ENCODE data around the gene OOSP4B. TPM values are rescaled to one million over a fixed set of nuclear protein-coding genes. Genes with fewer than 3 reads are reported as not detected.
"Not testable (repeated sequence)": the region's sequence is repeated elsewhere in the genome, so short reads cannot be mapped to it uniquely, and the experiment has no call there.

The OOSP4B gene
- not detected for total RNA-seq

GRCh38 chr11:60016881-60017280 lies at the start of gene OOSP4B:
Gene OOSP4B, plus strand, starts transcription at chr11:60017181.
- no peak for DNase-seq
- no peaks in the 10 kb centered on the region for H3K4me1 Mint-ChIP-seq (ENCODE audit: low read depth)
- peaks cover 3% of the 10 kb centered on the region for H3K27me3 Mint-ChIP-seq (ENCODE audit: low read depth)
- H3K9me3 Mint-ChIP-seq (ENCODE audit: insufficient read depth), result no peaks in the 10 kb centered on the region
- no peak within 1 kb of the TSS for H3K27ac Mint-ChIP-seq
- no peaks in the 10 kb centered on the region for H3K36me3 Mint-ChIP-seq (ENCODE audit: low read depth)
- ChIA-PET POLR2A (no interaction called here), CTCF (no interaction called here)
- no peak for ATAC-seq
- H3K4me3 Mint-ChIP-seq, result no peak within 1 kb of the TSS

- ChIA-PET POLR2A (no interaction called here), CTCF (no interaction called here)
- Mint-ChIP-seq H3K4me3 (no peak overlapping the region), H3K9me3 (ENCODE audit: insufficient read depth) (no peaks in the 10 kb centered on the region), H3K27me3 (ENCODE audit: low read depth) (peaks cover 8% of the 10 kb centered on the region), H3K4me1 (ENCODE audit: low read depth) (no peaks in the 10 kb centered on the region), H3K27ac (no peak overlapping the region), H3K36me3 (ENCODE audit: low read depth) (no peaks in the 10 kb centered on the region)
- ATAC-seq, result no peak
- DNase-seq, result no peak
Measured at GRCh38 chr11:59967677-59968394, 49.1 kb upstream of the OOSP4B start.

- Mint-ChIP-seq H3K4me1 (ENCODE audit: low read depth) (no peaks in the 10 kb centered on the region), H3K36me3 (ENCODE audit: low read depth) (no peaks in the 10 kb centered on the region), H3K27me3 (ENCODE audit: low read depth) (peaks cover 8% of the 10 kb centered on the region), H3K4me3 (no peak overlapping the region), H3K27ac (no peak overlapping the region), H3K9me3 (ENCODE audit: insufficient read depth) (no peaks in the 10 kb centered on the region)
- no peak for ATAC-seq
- DNase-seq, result no peak
- POLR2A ChIA-PET, result no interaction called here
- CTCF ChIA-PET, result no interaction called here
Measured at GRCh38 chr11:59968395-59968783, 48.6 kb upstream of the OOSP4B start.

GRCh38 chr11:59973097-59973496 lies 43.9 kb upstream of the OOSP4B start:
- H3K4me1 Mint-ChIP-seq (ENCODE audit: low read depth), result no peaks in the 10 kb centered on the region
- ChIA-PET POLR2A (no interaction called here), CTCF (no interaction called here)
- ATAC-seq (no peak), DNase-seq (no peak)
- no peak overlapping the region for H3K27ac Mint-ChIP-seq
- no peak overlapping the region for H3K4me3 Mint-ChIP-seq
- H3K9me3 Mint-ChIP-seq (ENCODE audit: insufficient read depth), result no peaks in the 10 kb centered on the region
- H3K36me3 Mint-ChIP-seq (ENCODE audit: low read depth), result no peaks in the 10 kb centered on the region
- H3K27me3 Mint-ChIP-seq (ENCODE audit: low read depth), result peaks cover 2% of the 10 kb centered on the region

GRCh38 chr11:59981106-59981770 lies 35.7 kb upstream of the OOSP4B start:
- Mint-ChIP-seq H3K4me1 (ENCODE audit: low read depth) (no peaks in the 10 kb centered on the region), H3K27me3 (ENCODE audit: low read depth) (no peaks in the 10 kb centered on the region), H3K9me3 (ENCODE audit: insufficient read depth) (no peaks in the 10 kb centered on the region), H3K4me3 (no peak overlapping the region), H3K36me3 (ENCODE audit: low read depth) (no peaks in the 10 kb centered on the region), H3K27ac (no peak overlapping the region)
- no peak for DNase-seq
- ATAC-seq, result no peak
- ChIA-PET POLR2A (no interaction called here), CTCF (no interaction called here)

GRCh38 chr11:59982037-59982436 lies 34.9 kb upstream of the OOSP4B start:
- POLR2A ChIA-PET; H3K4me3 Mint-ChIP-seq; H3K36me3 Mint-ChIP-seq (ENCODE audit: low read depth); CTCF ChIA-PET; ATAC-seq; H3K27me3 Mint-ChIP-seq (ENCODE audit: low read depth); H3K4me1 Mint-ChIP-seq (ENCODE audit: low read depth); DNase-seq; H3K9me3 Mint-ChIP-seq (ENCODE audit: insufficient read depth); H3K27ac Mint-ChIP-seq: not testable (repeated sequence)

- Mint-ChIP-seq H3K4me3 (no peak overlapping the region), H3K27me3 (ENCODE audit: low read depth) (no peaks in the 10 kb centered on the region), H3K9me3 (ENCODE audit: insufficient read depth) (no peaks in the 10 kb centered on the region), H3K27ac (no peak overlapping the region), H3K4me1 (ENCODE audit: low read depth) (no peaks in the 10 kb centered on the region), H3K36me3 (ENCODE audit: low read depth) (no peaks in the 10 kb centered on the region)
- ChIA-PET POLR2A (no interaction called here), CTCF (interaction anchor here (1.6 kb wide), 1 partner anchor 20 kb away, joined by 3 read pairs; no protein-coding TSS in a partner anchor)
- ATAC-seq, result no peak
- DNase-seq, result no peak
Measured at GRCh38 chr11:59983212-59983611, 33.8 kb upstream of the OOSP4B start.

- no peaks in the 10 kb centered on the region for H3K27me3 Mint-ChIP-seq (ENCODE audit: low read depth)
- no peaks in the 10 kb centered on the region for H3K36me3 Mint-ChIP-seq (ENCODE audit: low read depth)
- no peak overlapping the region for H3K4me3 Mint-ChIP-seq
- ATAC-seq (no peak), DNase-seq (no peak)
- ChIA-PET CTCF (interaction anchor here (1.6 kb wide), 1 partner anchor 22 kb away, joined by 3 read pairs; no protein-coding TSS in a partner anchor), POLR2A (no interaction called here)
- H3K27ac Mint-ChIP-seq, result no peak overlapping the region
- H3K4me1 Mint-ChIP-seq (ENCODE audit: low read depth), result no peaks in the 10 kb centered on the region
- H3K9me3 Mint-ChIP-seq (ENCODE audit: insufficient read depth), result no peaks in the 10 kb centered on the region
Measured at GRCh38 chr11:59984368-59984767, 32.6 kb upstream of the OOSP4B start.

- H3K36me3 Mint-ChIP-seq (ENCODE audit: low read depth), result no peaks in the 10 kb centered on the region
- no peak for ATAC-seq
- no peaks in the 10 kb centered on the region for H3K27me3 Mint-ChIP-seq (ENCODE audit: low read depth)
- H3K9me3 Mint-ChIP-seq (ENCODE audit: insufficient read depth), result no peaks in the 10 kb centered on the region
- ChIA-PET POLR2A (no interaction called here), CTCF (no interaction called here)
- H3K4me1 Mint-ChIP-seq (ENCODE audit: low read depth), result no peaks in the 10 kb centered on the region
- no peak for DNase-seq
- H3K4me3 Mint-ChIP-seq, result no peak overlapping the region
- H3K27ac Mint-ChIP-seq, result no peak overlapping the region
Measured at GRCh38 chr11:59990421-59990820, 26.6 kb upstream of the OOSP4B start.

- Mint-ChIP-seq H3K27ac (no peak overlapping the region), H3K36me3 (ENCODE audit: low read depth) (no peaks in the 10 kb centered on the region), H3K4me1 (ENCODE audit: low read depth) (no peaks in the 10 kb centered on the region), H3K9me3 (ENCODE audit: insufficient read depth) (no peaks in the 10 kb centered on the region), H3K27me3 (ENCODE audit: low read depth) (no peaks in the 10 kb centered on the region), H3K4me3 (no peak overlapping the region)
- DNase-seq (no peak), ATAC-seq (no peak)
- ChIA-PET POLR2A (no interaction called here), CTCF (no interaction called here)
Measured at GRCh38 chr11:59992425-59992824, 24.6 kb upstream of the OOSP4B start.

GRCh38 chr11:59997800-59998199 lies 19.2 kb upstream of the OOSP4B start:
- ATAC-seq, result no peak
- POLR2A ChIA-PET, result no interaction called here
- H3K4me1 Mint-ChIP-seq (ENCODE audit: low read depth), result no peaks in the 10 kb centered on the region
- CTCF ChIA-PET, result no interaction called here
- no peak overlapping the region for H3K4me3 Mint-ChIP-seq
- no peaks in the 10 kb centered on the region for H3K9me3 Mint-ChIP-seq (ENCODE audit: insufficient read depth)
- no peak for DNase-seq
- H3K36me3 Mint-ChIP-seq (ENCODE audit: low read depth), result no peaks in the 10 kb centered on the region
- peaks cover 2% of the 10 kb centered on the region for H3K27me3 Mint-ChIP-seq (ENCODE audit: low read depth)
- H3K27ac Mint-ChIP-seq, result no peak overlapping the region

GRCh38 chr11:59999691-60000090 lies 17.3 kb upstream of the OOSP4B start:
- CTCF ChIA-PET, result no interaction called here
- Mint-ChIP-seq H3K4me3 (no peak overlapping the region), H3K27me3 (ENCODE audit: low read depth) (peaks cover 4% of the 10 kb centered on the region), H3K36me3 (ENCODE audit: low read depth) (no peaks in the 10 kb centered on the region), H3K4me1 (ENCODE audit: low read depth) (no peaks in the 10 kb centered on the region), H3K9me3 (ENCODE audit: insufficient read depth) (no peaks in the 10 kb centered on the region), H3K27ac (no peak overlapping the region)
- ATAC-seq, result no peak
- POLR2A ChIA-PET, result no interaction called here
- DNase-seq, result no peak

GRCh38 chr11:60003729-60004128 lies 13.3 kb upstream of the OOSP4B start:
- ChIA-PET POLR2A (no interaction called here), CTCF (no interaction called here)
- H3K36me3 Mint-ChIP-seq (ENCODE audit: low read depth), result no peaks in the 10 kb centered on the region
- DNase-seq, result no peak
- no peaks in the 10 kb centered on the region for H3K4me1 Mint-ChIP-seq (ENCODE audit: low read depth)
- H3K4me3 Mint-ChIP-seq, result no peak overlapping the region
- H3K27me3 Mint-ChIP-seq (ENCODE audit: low read depth), result peaks cover 4% of the 10 kb centered on the region
- H3K9me3 Mint-ChIP-seq (ENCODE audit: insufficient read depth), result no peaks in the 10 kb centered on the region
- ATAC-seq, result no peak
- no peak overlapping the region for H3K27ac Mint-ChIP-seq
